AG04449 (cell line): ENCODE data around the gene LGALS7B.
A peak's percentile ranks its signal among the peaks of the same experiment; 100 is the strongest.
"Not testable (repeated sequence)": the region's sequence is repeated elsewhere in the genome, so short reads cannot be mapped to it uniquely, and the experiment has no call there.

Experiments
- CTCF ChIA-PET: fragments of 350-600 bp; formaldehyde crosslinking; extraction: SDS; loops from one replicate; lab custom pipeline; 2021; ENCODE audit warnings: antibody characterized with exemption; lab: Yijun Ruan, JAX
- POLR2A ChIA-PET: fragments of 400-600, 350-600 bp; formaldehyde crosslinking; extraction: SDS; loops from one replicate; lab custom pipeline; 2020; ENCODE audit warnings: antibody characterized with exemption, inconsistent platforms; lab: Yijun Ruan, JAX
- DNase-seq: peaks from one replicate; pipeline ENCODE4 v3.0.0-alpha.2; 2010; ENCODE audit warnings: low read depth, low spot score
- H3K4me3 ChIP-seq: 2 replicates; pipeline ENCODE4 v1.5.1; 2011; ENCODE audit warnings: low read depth, mild to moderate bottlenecking, control low read depth, low read length
- CTCF ChIP-seq: IDR thresholded peaks from one replicate; pipeline ENCODE4 v1.5.1; 2011; ENCODE audit warnings: mild to moderate bottlenecking, moderate library complexity, low read length, control low read depth, inconsistent platforms; ENCODE audit not compliant: insufficient read depth; ENCODE audit errors: missing control alignments

The LGALS7B gene

GRCh38 chr19:38792250-38793111 lies 3.5 kb downstream of the LGALS7B start:
- POLR2A ChIA-PET: interaction anchor here (1.0 kb wide), 1 partner anchor 23 kb away, joined by 5 read pairs; no protein-coding TSS in a partner anchor

GRCh38 chr19:38793177-38793576 lies 4.2 kb downstream of the LGALS7B start:
- no peak for TF ChIP-seq CTCF
- H3K4me3 ChIP-seq: no peak overlapping the region
- ChIA-PET POLR2A (interaction anchor here (1.0 kb wide), 1 partner anchor 23 kb away, joined by 5 read pairs; no protein-coding TSS in a partner anchor), CTCF (interaction anchor here (1.3 kb wide), 1 partner anchor 24 kb away, joined by 3 read pairs; no protein-coding TSS in a partner anchor)
- peak; percentile 9 for DNase-seq

More at GRCh38 chr19:38792250-38793111, 3.5 kb downstream of the LGALS7B start:
- no peak for DNase-seq
- CTCF ChIA-PET: interaction anchor here (1.3 kb wide), 1 partner anchor 23 kb away, joined by 3 read pairs; no protein-coding TSS in a partner anchor
- TF ChIP-seq CTCF: peak; percentile 41
- no peak overlapping the region for H3K4me3 ChIP-seq

GRCh38 chr19:38793671-38794070 lies 4.7 kb downstream of the LGALS7B start:
- POLR2A ChIA-PET: no interaction called here
- H3K4me3 ChIP-seq: no peak overlapping the region
- DNase-seq: no peak
- no peak for TF ChIP-seq CTCF
- CTCF ChIA-PET: interaction anchor here (1.3 kb wide), 1 partner anchor 24 kb away, joined by 3 read pairs; no protein-coding TSS in a partner anchor

- ChIA-PET POLR2A (no interaction called here), CTCF (no interaction called here)
These were observed 6.5 kb downstream of the LGALS7B start for GRCh38 chr19:38795549-38795948.

GRCh38 chr19:38796154-38796553 lies 7.2 kb downstream of the LGALS7B start:
- no peak for TF ChIP-seq CTCF
- DNase-seq: no peak
- H3K4me3 ChIP-seq: no peak overlapping the region
- CTCF ChIA-PET: no interaction called here
- POLR2A ChIA-PET: no interaction called here

More at GRCh38 chr19:38795549-38795948, 6.5 kb downstream of the LGALS7B start:
- no peak for TF ChIP-seq CTCF
- DNase-seq: no peak
- H3K4me3 ChIP-seq: no peak overlapping the region

GRCh38 chr19:38797781-38798180 lies 8.8 kb downstream of the LGALS7B start:
- POLR2A ChIA-PET, CTCF ChIA-PET: not testable (repeated sequence)

More at GRCh38 chr19:38797781-38798180, 8.8 kb downstream of the LGALS7B start:
- not testable (repeated sequence) for H3K4me3 ChIP-seq, DNase-seq
